Activated CD4-positive, alpha-beta T cell treated with anti-CD3 and anti-CD28 coated beads for 4 hours (primary cell): ENCODE results near the gene PROSER2.
"Not testable (repeated sequence)": the region's sequence is repeated elsewhere in the genome, so short reads cannot be mapped to it uniquely, and the experiment has no call there.

Experiments
- DNase-seq, 2 donors: peaks; one replicate each; pipeline ENCODE4 v3.0.0-alpha.2; 2020

Gene PROSER2

GRCh38 chr10:11887381-11888227 is 64.4 kb downstream of the PROSER2 start:
- no peak for DNase-seq

DNA sequence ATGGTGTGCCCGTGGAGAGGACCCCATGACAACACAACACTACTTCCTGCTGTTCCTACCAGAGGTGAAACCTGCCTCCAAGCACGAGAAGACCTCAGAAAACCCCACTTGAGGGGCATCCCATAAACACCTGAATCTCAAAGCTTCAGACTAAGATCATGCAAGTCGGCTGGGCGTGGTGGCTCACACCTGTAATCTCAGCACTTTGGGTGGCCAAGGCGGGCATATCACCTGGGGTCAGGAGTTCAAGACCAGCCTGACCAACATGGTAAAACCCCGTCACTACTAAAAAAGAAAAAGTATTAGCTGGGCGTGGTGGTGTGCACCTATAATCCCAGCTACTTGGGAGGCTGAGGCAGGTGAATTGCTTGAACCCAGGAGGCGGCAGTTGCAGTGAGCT is 66.1 kb downstream of the PROSER2 start:
- DNase-seq = not testable (repeated sequence)

DNA sequence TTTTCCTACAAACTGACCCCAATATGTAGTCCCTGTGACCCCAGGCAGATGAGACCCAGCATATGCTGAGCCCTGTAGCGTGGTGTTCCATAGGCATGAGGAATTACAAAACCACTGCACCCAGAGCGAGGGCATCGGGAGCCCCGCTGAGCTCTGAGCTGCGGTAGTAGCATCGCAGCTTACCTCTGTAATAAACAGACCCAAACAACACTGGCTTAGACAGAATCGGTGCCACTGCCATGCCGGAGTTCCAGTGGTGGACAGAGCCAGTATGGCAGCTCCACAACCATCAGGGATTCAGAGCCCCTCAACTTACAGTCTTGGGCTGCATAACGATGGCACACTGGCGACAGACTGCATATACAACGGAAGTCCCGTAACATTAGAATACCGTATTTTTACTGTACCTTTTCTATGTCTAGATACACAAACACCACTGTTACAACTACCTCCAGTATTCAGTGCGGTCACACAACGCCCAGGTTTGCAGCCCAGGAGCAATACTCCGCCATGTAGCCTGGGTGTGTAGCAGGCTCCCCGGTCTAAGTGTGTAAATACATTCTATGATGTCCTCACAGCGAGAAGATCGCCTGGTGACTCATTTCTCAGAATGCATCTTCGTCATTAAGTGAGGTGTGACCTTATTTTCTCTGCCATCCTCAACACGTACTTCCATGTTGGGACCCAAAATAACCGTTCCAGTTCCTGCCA is 68.8 kb downstream of the PROSER2 start:
- no peak for DNase-seq

GRCh38 chr10:11893749-11894278 is 70.7 kb downstream of the PROSER2 start:
- DNase-seq = no peak

GRCh38 chr10:11894381-11895107 is 71.4 kb downstream of the PROSER2 start:
- DNase-seq = no peak

DNA sequence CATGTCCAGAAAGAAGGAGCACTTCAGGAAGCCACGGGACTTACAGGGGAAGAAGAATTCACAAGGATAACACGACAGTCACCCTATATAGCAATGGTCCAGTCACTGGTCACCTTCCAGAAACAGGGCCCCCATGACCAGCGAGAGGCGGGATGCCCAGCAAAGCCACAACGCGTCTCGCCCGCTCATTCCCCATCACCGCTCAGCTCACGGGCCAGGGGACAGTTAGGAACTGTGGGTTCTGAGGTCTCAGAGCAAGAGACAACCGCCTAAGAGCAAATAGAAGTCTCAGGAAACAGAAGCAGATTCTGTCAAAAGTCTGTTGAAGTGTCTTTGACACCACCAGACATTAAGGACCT is 71.9 kb downstream of the PROSER2 start:
- DNase-seq = no peak

- no peak for DNase-seq
Measured at GRCh38 chr10:11895598-11895997, 72.4 kb downstream of the PROSER2 start.

GRCh38 chr10:11896549-11897200 is 73.5 kb downstream of the PROSER2 start:
- no peak for DNase-seq

- DNase-seq = no peak
Measured at GRCh38 chr10:11898033-11898371, 74.8 kb downstream of the PROSER2 start.

- DNase-seq = no peak
Measured at GRCh38 chr10:11898372-11899066, 75.4 kb downstream of the PROSER2 start.

- DNase-seq = no peak
Measured at GRCh38 chr10:11899067-11899876, 76.1 kb downstream of the PROSER2 start.

DNA sequence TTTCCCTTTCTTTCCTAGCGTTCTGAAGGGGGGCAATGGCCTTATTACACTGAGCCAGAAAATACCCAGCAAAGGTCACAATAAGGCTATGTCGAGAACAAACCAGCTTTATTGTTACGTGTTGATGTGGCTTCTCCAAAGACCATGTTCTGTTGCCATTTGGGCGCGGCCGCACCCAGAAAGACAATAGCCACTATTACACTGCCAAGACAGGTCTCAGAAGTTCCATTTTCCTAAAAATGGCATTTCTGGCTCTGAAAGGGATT is 77.8 kb downstream of the PROSER2 start:
- DNase-seq = no peak

DNA sequence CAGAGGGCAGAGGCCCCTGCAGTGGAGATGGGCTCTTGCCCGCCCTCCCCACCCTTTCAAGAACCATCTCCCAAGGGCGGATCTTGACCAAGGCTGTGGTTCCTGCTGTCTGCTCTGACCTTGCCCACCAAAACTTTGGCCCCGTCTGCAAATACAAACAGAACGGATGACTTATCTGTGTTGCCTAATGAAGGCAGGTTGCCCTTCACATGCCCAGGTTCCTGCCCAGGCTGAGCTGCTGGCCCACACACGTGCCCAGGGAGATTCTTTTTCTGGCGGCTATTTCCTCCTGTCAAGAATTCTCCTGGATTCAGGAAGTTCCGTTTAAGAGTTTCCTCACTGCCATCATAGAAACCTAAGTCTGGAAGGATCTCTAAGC is 78.3 kb downstream of the PROSER2 start:
- DNase-seq = no peak

DNA sequence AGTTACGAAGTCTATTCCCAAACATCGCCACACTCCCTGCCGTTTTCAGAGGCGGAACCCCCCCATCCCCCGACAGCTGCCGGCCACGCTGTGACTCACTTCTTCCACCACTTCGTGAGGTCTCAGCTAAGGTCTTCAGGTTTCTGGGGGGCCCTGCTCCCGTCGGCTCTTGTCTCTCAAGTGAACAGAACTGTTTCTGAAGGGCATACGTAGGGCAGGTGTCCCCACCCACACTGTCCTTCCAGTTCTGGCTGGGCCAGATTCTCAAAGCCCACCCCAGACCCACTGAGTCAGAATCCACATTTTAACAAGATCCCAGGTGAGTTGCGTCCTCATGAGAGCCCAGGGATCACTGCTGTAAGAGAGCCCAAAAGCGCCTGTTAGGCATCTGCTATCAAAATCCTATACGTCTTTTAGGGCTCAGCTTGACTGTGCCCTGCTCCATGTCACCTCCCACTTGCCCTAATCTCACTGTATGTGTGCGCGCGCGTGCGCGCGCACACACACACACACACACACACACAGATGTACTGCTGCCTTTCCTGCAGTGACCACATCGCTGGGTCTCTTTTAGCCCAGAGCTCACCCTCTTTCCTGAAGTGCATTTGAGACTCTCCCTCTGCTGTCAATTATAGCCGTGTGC is 78.8 kb downstream of the PROSER2 start:
- no peak for DNase-seq

DNA sequence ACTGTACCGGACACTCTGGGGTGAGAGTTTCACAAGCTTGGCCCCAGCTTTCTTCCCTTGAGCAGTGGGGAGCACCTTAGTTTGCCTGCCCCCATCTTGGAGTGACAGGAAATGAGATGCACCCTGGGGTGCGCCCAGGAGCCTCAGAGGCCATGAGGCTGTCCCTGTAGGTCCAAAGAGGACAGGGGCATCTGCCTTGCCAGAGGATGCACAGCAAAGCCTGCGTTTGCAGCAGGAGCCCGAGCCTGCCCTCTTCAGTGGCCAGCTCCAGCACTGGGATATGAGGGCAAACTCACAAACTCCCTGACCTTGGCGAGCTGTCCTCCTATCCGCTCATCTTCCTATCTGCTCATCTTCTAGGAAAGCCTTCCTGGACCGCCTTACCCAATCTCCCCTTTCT is 79.5 kb downstream of the PROSER2 start:
- DNase-seq = no peak

DNA sequence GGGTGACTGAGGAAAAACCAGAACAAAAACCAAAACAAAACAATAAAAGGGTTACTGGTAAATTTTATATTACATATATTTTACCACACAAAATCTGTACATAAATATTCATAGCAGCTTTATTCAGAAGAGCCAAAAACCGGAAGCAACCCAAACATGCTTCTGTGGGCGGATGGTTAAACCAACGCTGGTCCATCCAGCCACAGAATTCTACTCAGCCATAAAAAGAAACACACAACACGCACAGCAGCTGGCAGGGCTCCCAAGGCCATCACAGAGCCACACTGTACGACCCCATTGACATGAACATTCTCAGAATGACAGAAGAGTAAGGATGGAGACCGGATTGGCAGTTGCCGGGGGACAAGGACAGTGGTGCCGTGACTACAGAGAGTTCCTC is 83.6 kb downstream of the PROSER2 start:
- DNase-seq = no peak

- no peak for DNase-seq
Measured at GRCh38 chr10:11907914-11908313, 84.8 kb downstream of the PROSER2 start.

DNA sequence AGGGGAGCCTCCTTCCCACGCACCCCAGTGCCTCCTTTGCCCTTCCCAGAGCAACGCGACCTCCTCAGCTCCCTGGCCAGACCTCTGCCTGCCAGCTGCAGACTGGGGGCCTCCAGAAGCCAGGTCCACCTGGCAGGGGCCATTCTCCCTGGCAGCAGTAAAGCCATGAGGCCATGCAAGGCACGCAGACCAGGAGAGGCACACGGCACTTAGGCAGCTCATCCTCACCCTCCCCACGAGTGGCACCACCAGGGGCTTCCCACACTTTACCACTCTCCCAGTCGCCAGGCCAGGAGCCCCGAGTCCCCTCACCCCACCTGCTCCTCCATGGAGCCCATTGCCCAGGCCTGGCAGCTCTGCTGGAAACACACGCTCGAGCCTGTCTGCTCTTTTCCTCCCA is 85.4 kb downstream of the PROSER2 start:
- no peak for DNase-seq

DNA sequence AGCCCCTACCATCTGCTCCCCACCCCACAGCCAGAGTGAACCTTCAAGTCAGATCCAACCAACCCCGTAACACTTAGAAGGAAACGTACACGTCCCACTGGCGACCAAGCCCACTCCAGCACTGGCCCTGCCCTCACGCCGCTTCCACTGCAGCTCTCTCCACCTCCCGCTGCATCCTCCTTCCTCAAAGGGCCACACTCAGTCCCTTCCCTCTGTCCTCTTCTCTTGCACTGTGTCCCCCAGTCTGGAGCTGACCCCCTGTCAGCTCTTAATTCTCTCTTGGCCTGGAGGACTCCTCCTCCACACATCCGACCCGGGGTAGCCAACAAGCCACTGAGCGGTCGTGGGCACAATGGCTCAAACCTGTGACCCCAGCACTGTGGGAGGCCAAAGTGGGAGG is 85.8 kb downstream of the PROSER2 start:
- no peak for DNase-seq

DNA sequence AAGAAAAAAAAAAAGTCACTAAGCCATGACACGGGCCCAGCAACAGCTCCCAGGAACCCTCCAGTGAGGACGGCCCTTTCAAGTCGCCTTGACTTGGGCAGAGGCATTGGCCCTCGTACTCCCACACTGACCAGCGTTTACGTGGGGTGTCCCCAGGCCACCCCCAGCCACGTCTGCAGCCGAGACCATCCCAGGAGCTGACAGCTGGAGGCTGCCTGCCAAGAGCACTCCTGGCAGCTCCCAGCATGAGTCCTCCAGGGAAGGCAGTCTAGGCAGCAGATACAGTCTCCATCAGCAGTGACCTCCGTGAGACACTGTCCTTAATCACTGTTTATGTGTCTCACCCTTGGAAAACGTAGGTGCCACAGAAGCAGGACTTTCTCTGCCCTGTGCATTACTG is 86.5 kb downstream of the PROSER2 start:
- DNase-seq = no peak

DNA sequence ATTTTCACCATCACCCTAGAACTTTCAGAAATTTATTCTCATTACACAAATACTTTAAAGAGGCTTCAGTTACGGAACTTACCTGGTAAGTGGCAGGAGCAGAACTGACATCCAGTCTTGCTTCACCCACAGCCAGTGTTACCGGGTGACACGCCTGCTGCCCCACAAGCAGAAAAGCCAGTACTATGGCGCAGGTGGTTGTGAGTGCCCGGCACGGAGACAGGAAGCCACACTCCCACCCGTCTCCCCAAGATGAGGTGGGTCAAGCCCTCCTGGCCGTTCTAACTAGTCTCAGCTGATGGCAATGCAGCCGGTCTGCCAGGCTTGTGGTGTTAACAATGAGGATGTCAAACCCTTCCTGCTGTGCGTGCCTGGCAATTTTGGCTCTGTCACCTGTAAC is 86.9 kb downstream of the PROSER2 start:
- DNase-seq = no peak
